ENCODE measurements around the gene DLX5. TPM values are rescaled to one million over a fixed set of nuclear protein-coding genes. Genes with fewer than 3 reads are reported as not detected.

The DLX5 gene
- total and polyA plus RNA-seq, 9 donors: 0.27 to 7.9 (median 1.0) TPM; not detected in 1

GRCh38 chr7:96973986-96974385 lies 50.6 kb downstream of the DLX5 start:
- no peak overlapping the region for H3K27ac ChIP-seq
- no peak for TF ChIP-seq POLR2A (IDR thresholded peaks at IDR 0.05)
- TF ChIP-seq CTCF (IDR thresholded peaks at IDR 0.05): no peak
- TF ChIP-seq EP300 (IDR thresholded peaks at IDR 0.05): no peak

GRCh38 chr7:96970739-96971138 lies 53.9 kb downstream of the DLX5 start:
- no peaks in the 10 kb centered on the region for H3K9me3 ChIP-seq
- no peaks in the 10 kb centered on the region for H3K4me1 ChIP-seq (ENCODE audit: insufficient read depth)
- no peak overlapping the region for H3K4me3 ChIP-seq
- no peak overlapping the region for H3K27ac ChIP-seq
- H3K27me3 ChIP-seq: no peaks in the 10 kb centered on the region
- TF ChIP-seq CTCF (IDR thresholded peaks at IDR 0.05) (no peak), EP300 (IDR thresholded peaks at IDR 0.05) (no peak), POLR2A (IDR thresholded peaks at IDR 0.05) (no peak)
- intact Hi-C loops (cut with DNase I): no loop called here
- H3K36me3 ChIP-seq: no peaks in the 10 kb centered on the region
- no peak for DNase-seq

More at GRCh38 chr7:96973986-96974385, 50.6 kb downstream of the DLX5 start:
- no peak for DNase-seq
- Histone ChIP-seq H3K36me3 (no peaks in the 10 kb centered on the region), H3K9me3 (no peaks in the 10 kb centered on the region), H3K27me3 (no peaks in the 10 kb centered on the region), H3K4me3 (no peak overlapping the region), H3K4me1 (ENCODE audit: insufficient read depth) (no peaks in the 10 kb centered on the region)
- 52 to 64% (median 58%) methylated on average over 2 of the region's 2 CpGs for WGBS, 3 donors
- intact Hi-C loops (cut with DNase I): no loop called here

Small RNA genes within 50 kb of the gene (small RNA-seq; reads per million reads assigned to genes)
- gene RF01778: not detected

Other genes with a start within 250 kb of the DLX5 start
- under 1 TPM in 5 of 7 donors, not detected in 2; 0.12 to 0.95 (median 0.20) TPM for gene DLX6, start 19.3 kb downstream of the DLX5 start, total RNA-seq
- under 1 TPM; 0.10 to 0.27 TPM for gene DLX6, start 19.3 kb downstream of the DLX5 start, polyA plus RNA-seq
- gene SDHAF3, start 92.9 kb upstream of the DLX5 start, total RNA-seq: 10 to 100 TPM in 3 of 7 donors, 1 to 10 TPM in 4; 5.1 to 12.9 (median 9.1) TPM
- gene SDHAF3, start 92.9 kb upstream of the DLX5 start, polyA plus RNA-seq: 10 to 100 TPM in 1 of 2 donors, 1 to 10 TPM in 1; 6.5 to 13.1 TPM